Measurements from ENCODE around the gene EYS. TPM values are rescaled to one million over a fixed set of nuclear protein-coding genes. Genes with fewer than 3 reads are reported as not detected.
"Not testable (repeated sequence)": the region's sequence is repeated elsewhere in the genome, so short reads cannot be mapped to it uniquely, and the experiment has no call there.

Gene EYS
- total RNA-seq, 3 donors from 2014 or later: 1.3 to 2.9 TPM; not detected in 1

- no peak overlapping the region for H3K27ac ChIP-seq
- H3K9me3 ChIP-seq: no peaks in the 10 kb centered on the region
- H3K27me3 ChIP-seq: no peaks in the 10 kb centered on the region
- H3K4me3 ChIP-seq: no peak overlapping the region
- intact Hi-C loops (cut with DNase I; ENCODE audit: low total_unique reads): no loop called here
- H3K36me3 ChIP-seq: no peaks in the 10 kb centered on the region
- TF ChIP-seq POLR2A (IDR thresholded peaks at IDR 0.05) (no peak), CTCF (IDR thresholded peaks at IDR 0.05) (no peak), POLR2AphosphoS5 (IDR thresholded peaks at IDR 0.05) (no peak)
- H3K4me1 ChIP-seq: no peaks in the 10 kb centered on the region
- no peak for DNase-seq (ENCODE audit: low spot score in 2 of 2)
These were observed 1963.3 kb downstream of the EYS start for GRCh38 chr6:63743691-63744090.

- no peaks in the 10 kb centered on the region for H3K9me3 ChIP-seq
- intact Hi-C loops (cut with DNase I; ENCODE audit: low total_unique reads): no loop called here
- H3K27me3 ChIP-seq: no peaks in the 10 kb centered on the region
- no peak overlapping the region for H3K27ac ChIP-seq
- no peaks in the 10 kb centered on the region for H3K36me3 ChIP-seq
- H3K4me3 ChIP-seq: no peak overlapping the region
- no peaks in the 10 kb centered on the region for H3K4me1 ChIP-seq
- TF ChIP-seq POLR2A (IDR thresholded peaks at IDR 0.05) (no peak), POLR2AphosphoS5 (IDR thresholded peaks at IDR 0.05) (no peak), CTCF (IDR thresholded peaks at IDR 0.05) (no peak)
- no peak for DNase-seq (ENCODE audit: low spot score in 2 of 2)
These were observed 1965.0 kb downstream of the EYS start for GRCh38 chr6:63742060-63742459.

- Histone ChIP-seq H3K4me3 (no peak overlapping the region), H3K9me3 (no peaks in the 10 kb centered on the region)
- intact Hi-C loops (cut with DNase I; ENCODE audit: low total_unique reads): no loop called here
These were observed 1966.3 kb downstream of the EYS start for GRCh38 chr6:63740709-63741108.

GRCh38 chr6:63739094-63739687, 1967.8 kb downstream of the EYS start:
- Histone ChIP-seq H3K27me3 (no peaks in the 10 kb centered on the region), H3K9me3 (no peaks in the 10 kb centered on the region), H3K27ac (no peak overlapping the region), H3K36me3 (no peaks in the 10 kb centered on the region), H3K4me1 (no peaks in the 10 kb centered on the region), H3K4me3 (no peak overlapping the region)
- DNase-seq (ENCODE audit: low spot score in 2 of 2): no peak
- intact Hi-C loops (cut with DNase I; ENCODE audit: low total_unique reads): no loop called here
- no peak for TF ChIP-seq POLR2A (IDR thresholded peaks at IDR 0.05)
- no peak for TF ChIP-seq POLR2AphosphoS5 (IDR thresholded peaks at IDR 0.05)
- no peak for TF ChIP-seq CTCF (IDR thresholded peaks at IDR 0.05)

More at GRCh38 chr6:63740709-63741108, 1966.3 kb downstream of the EYS start:
- no peak for DNase-seq (ENCODE audit: low spot score in 2 of 2)
- TF ChIP-seq POLR2AphosphoS5 (IDR thresholded peaks at IDR 0.05): no peak
- TF ChIP-seq POLR2A (IDR thresholded peaks at IDR 0.05): no peak
- no peak for TF ChIP-seq CTCF (IDR thresholded peaks at IDR 0.05)
- H3K27me3 ChIP-seq: no peaks in the 10 kb centered on the region
- no peak overlapping the region for H3K27ac ChIP-seq
- H3K36me3 ChIP-seq: no peaks in the 10 kb centered on the region
- H3K4me1 ChIP-seq: no peaks in the 10 kb centered on the region

GRCh38 chr6:63738190-63738589, 1968.8 kb downstream of the EYS start:
- DNase-seq (ENCODE audit: low spot score in 2 of 2); H3K4me3 ChIP-seq; H3K27me3 ChIP-seq; H3K36me3 ChIP-seq; H3K4me1 ChIP-seq; intact Hi-C loops (cut with DNase I; ENCODE audit: low total_unique reads); H3K9me3 ChIP-seq; H3K27ac ChIP-seq: not testable (repeated sequence)

GRCh38 chr6:63734923-63735322, 1972.1 kb downstream of the EYS start:
- no peak overlapping the region for H3K27ac ChIP-seq
- no peaks in the 10 kb centered on the region for H3K36me3 ChIP-seq
- H3K4me3 ChIP-seq: no peak overlapping the region
- DNase-seq (ENCODE audit: low spot score in 2 of 2): no peak
- H3K9me3 ChIP-seq: no peaks in the 10 kb centered on the region
- intact Hi-C loops (cut with DNase I; ENCODE audit: low total_unique reads): no loop called here
- no peak for TF ChIP-seq POLR2A (IDR thresholded peaks at IDR 0.05)
- TF ChIP-seq CTCF (IDR thresholded peaks at IDR 0.05): no peak
- TF ChIP-seq POLR2AphosphoS5 (IDR thresholded peaks at IDR 0.05): no peak
- no peaks in the 10 kb centered on the region for H3K4me1 ChIP-seq
- no peaks in the 10 kb centered on the region for H3K27me3 ChIP-seq

Measured in breast epithelium (tissue), 4 donors.